ENCODE results near the gene EXOC3L4. TPM values are rescaled to one million over a fixed set of nuclear protein-coding genes. Genes with fewer than 3 reads are reported as not detected.
A peak's percentile ranks its signal among the peaks of the same experiment; 100 is the strongest.

The EXOC3L4 gene
- total and polyA plus RNA-seq, 2 of the 8 experiments (the other 6 are each of a cell fraction or from before 2014, with no cell fraction given), result 0.45 to 0.57 TPM

GRCh38 chr14:103093856-103094405, 594 bp upstream of the EXOC3L4 start:
- no peak overlapping the region for H3K4ac ChIP-seq (replicated peaks; ENCODE audit: insufficient read length, low read depth, low read length)
- H4K8ac ChIP-seq (ENCODE audit: extremely low read depth, insufficient read depth, low read length), result no peak overlapping the region
- 0 out of 2 replicates have a peak overlapping the region, but pooled peaks have one; percentile 10 for H2BK15ac ChIP-seq (ENCODE audit: low read length)
- no peak overlapping the region for H3K18ac ChIP-seq (ENCODE audit: extremely low read depth, low read length)
- DNase-seq (ENCODE audit: low read depth in 1 of 2, low spot score in 2 of 2) (no peak), FAIRE-seq (no peak)
- peaks cover 0 to 12% (median 6%) of the 10 kb centered on the region in 4 experiments; a peak in 4 of 7 replicates for H3K27me3 ChIP-seq (replicated peaks in 1 of 4; ENCODE audit: control insufficient read depth in 3 of 4, extremely low read depth in 1 of 4, insufficient read depth in 3 of 4, low read length in 3 of 4)
- no peak overlapping the region for H3K23ac ChIP-seq (ENCODE audit: insufficient read length)
- H3K4me2 ChIP-seq (ENCODE audit: insufficient read depth in 1 of 2, low read depth in 2 of 2, low read length in 2 of 2), result no peak overlapping the region
- H2BK20ac ChIP-seq (ENCODE audit: low read length), result no peak overlapping the region
- peaks cover 0 to 1% of the 10 kb centered on the region in 2 experiments for H4K20me1 ChIP-seq (replicated peaks in 1 of 2; ENCODE audit: control insufficient read depth in 1 of 2, insufficient read depth in 2 of 2, low read length in 2 of 2)
- ChIA-PET POLR2A (ENCODE audit: partially characterized antibody) (interaction anchor here (0.9 to 1.1 kb wide), 2 partner anchors 11 to 35 kb away, joined by 3 to 5 read pairs; no protein-coding TSS in a partner anchor), CTCF (ENCODE audit: partially characterized antibody) (interaction anchor here (0.8 to 5.4 kb wide), 5 partner anchors 11 to 48 kb away, joined by 3 to 58 read pairs (median 5); no protein-coding TSS in a partner anchor)
- 77% methylated on average over 12 of the region's 13 CpGs; no CpG with 5 or more reads in 1 of the 2 experiments for WGBS, 2 experiments (ENCODE audit: extremely low coverage in 1 of 2, insufficient coverage in 1 of 2, insufficient read length in 1 of 2, insufficient replicate concordance in 2 of 2, low coverage in 1 of 2, low lambda C conversion rate in 2 of 2, missing lambda C conversion rate in 1 of 2)
- H3K79me2 ChIP-seq (ENCODE audit: control insufficient read depth in 1 of 2, insufficient read depth in 2 of 2, low read length in 2 of 2), result no peaks in the 10 kb centered on the region
- H2AFZ ChIP-seq (ENCODE audit: low read length), result no peak overlapping the region
- no peak overlapping the region for H3K9ac ChIP-seq (replicated peaks in 1 of 4; ENCODE audit: extremely low read depth in 1 of 4, low read depth in 3 of 4, low read length in 3 of 4)
- no peaks in the 10 kb centered on the region for H3K36me3 ChIP-seq (ENCODE audit: control insufficient read depth in 2 of 4, insufficient read depth in 4 of 4, low read length in 3 of 4)
- H3K56ac ChIP-seq (replicated peaks; ENCODE audit: insufficient read length, low read depth, low read length), result no peak overlapping the region
- H3K4me3 ChIP-seq (ENCODE audit: extremely low read depth in 1 of 4, insufficient read depth in 2 of 4, low read depth in 3 of 4, low read length in 4 of 4), result no peak overlapping the region
- H2BK120ac ChIP-seq (replicated peaks; ENCODE audit: low read depth, low read length), result no peak overlapping the region
- no peak overlapping the region for H4K5ac ChIP-seq (ENCODE audit: insufficient read length, low read depth, low read length)
- H3K14ac ChIP-seq (ENCODE audit: insufficient read length), result no peak overlapping the region
- H2AK5ac ChIP-seq (ENCODE audit: low read depth, low read length), result no peak overlapping the region
- H3K4me1 ChIP-seq (replicated peaks in 1 of 4; ENCODE audit: control insufficient read depth in 3 of 4, insufficient read depth in 4 of 4, low read length in 3 of 4), result peaks cover 3 to 23% (median 7%) of the 10 kb centered on the region in 4 experiments
- no peaks in the 10 kb centered on the region for H3K79me1 ChIP-seq (ENCODE audit: low read depth, low read length)
- TF ChIP-seq SP1 (IDR thresholded peaks at IDR 0.05; ENCODE audit: low read depth, low read length) (no peak), SUZ12 (IDR thresholded peaks at IDR 0.05; ENCODE audit: low read length) (no peak), BACH1 (IDR thresholded peaks at IDR 0.05; ENCODE audit: low read length) (no peak), CEBPB (IDR thresholded peaks at IDR 0.05; ENCODE audit: low read depth, low read length) (no peak), CHD1 (IDR thresholded peaks at IDR 0.05; ENCODE audit: low read depth, low read length) (no peak), TAF1 (IDR thresholded peaks at IDR 0.05; ENCODE audit: low read depth, low read length) (no peak), BRCA1 (IDR thresholded peaks at IDR 0.05; ENCODE audit: low read depth, low read length) (no peak), RXRA (IDR thresholded peaks at IDR 0.05; ENCODE audit: insufficient read depth, low read depth, low read length) (no peak), MAX (IDR thresholded peaks at IDR 0.05) (no peak)
- TF ChIP-seq, protein P1, sequence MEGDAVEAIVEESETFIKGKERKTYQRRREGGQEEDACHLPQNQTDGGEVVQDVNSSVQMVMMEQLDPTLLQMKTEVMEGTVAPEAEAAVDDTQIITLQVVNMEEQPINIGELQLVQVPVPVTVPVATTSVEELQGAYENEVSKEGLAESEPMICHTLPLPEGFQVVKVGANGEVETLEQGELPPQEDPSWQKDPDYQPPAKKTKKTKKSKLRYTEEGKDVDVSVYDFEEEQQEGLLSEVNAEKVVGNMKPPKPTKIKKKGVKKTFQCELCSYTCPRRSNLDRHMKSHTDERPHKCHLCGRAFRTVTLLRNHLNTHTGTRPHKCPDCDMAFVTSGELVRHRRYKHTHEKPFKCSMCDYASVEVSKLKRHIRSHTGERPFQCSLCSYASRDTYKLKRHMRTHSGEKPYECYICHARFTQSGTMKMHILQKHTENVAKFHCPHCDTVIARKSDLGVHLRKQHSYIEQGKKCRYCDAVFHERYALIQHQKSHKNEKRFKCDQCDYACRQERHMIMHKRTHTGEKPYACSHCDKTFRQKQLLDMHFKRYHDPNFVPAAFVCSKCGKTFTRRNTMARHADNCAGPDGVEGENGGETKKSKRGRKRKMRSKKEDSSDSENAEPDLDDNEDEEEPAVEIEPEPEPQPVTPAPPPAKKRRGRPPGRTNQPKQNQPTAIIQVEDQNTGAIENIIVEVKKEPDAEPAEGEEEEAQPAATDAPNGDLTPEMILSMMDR (IDR thresholded peaks at IDR 0.05; ENCODE audit: control extremely low read depth in 1 of 3, insufficient read depth in 1 of 3, low read depth in 1 of 3, low read length in 3 of 3), result no peak
- H2BK5ac ChIP-seq (ENCODE audit: low read depth, low read length), result no peak overlapping the region
- H2BK12ac ChIP-seq (ENCODE audit: low read depth, low read length), result peak overlapping the region; percentile 35; the same call in 1 of the 2 replicates
- H3K9me3 ChIP-seq (ENCODE audit: insufficient read depth in 2 of 2, low read depth in 1 of 2, low read length in 1 of 2), result no peaks in the 10 kb centered on the region
- H3K27ac ChIP-seq (ENCODE audit: low read depth, low read length), result no peak overlapping the region
- peaks cover 4% of the 10 kb centered on the region; the same call in 1 of the 2 replicates for H3K23me2 ChIP-seq (ENCODE audit: low read depth, low read length)
- no peak overlapping the region for H4K91ac ChIP-seq (replicated peaks; ENCODE audit: insufficient read length, low read length)

Measured in H1 (cell line).